ENCODE data around the gene NKRF. TPM values are rescaled to one million over a fixed set of nuclear protein-coding genes. Genes with fewer than 3 reads are reported as not detected.

Gene NKRF
- total RNA-seq, 1 donor from 2014 or later = 11.6 TPM

DNA sequence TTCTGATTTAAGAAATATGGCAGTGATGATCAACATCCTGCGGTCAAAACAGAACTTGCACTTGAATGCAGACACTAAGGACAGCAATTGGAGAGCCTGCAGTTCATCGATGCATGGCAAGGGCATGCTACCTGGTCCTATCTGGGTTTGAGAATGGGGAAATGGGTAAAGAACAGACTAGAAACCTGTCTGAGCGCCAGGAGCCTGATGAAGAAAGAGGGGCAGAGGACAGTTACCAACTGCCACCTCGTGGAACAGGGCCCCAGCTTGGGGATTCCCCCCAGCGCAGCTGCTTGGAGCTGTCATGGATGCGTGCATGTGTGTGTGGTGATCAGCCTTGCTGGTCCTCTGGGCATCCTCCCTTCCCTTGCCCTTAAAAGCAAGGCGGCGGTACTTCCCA, 30.2 kb upstream of the NKRF start:
- Mint-ChIP-seq H3K9me3 (peaks cover 19% of the 10 kb centered on the region), H3K27ac (no peak overlapping the region), H3K27me3 (ENCODE audit: low read depth) (no peaks in the 10 kb centered on the region), H3K4me1 (no peaks in the 10 kb centered on the region), H3K36me3 (peaks cover 33% of the 10 kb centered on the region), H3K4me3 (no peak overlapping the region)
- TF ChIP-seq, protein P1, sequence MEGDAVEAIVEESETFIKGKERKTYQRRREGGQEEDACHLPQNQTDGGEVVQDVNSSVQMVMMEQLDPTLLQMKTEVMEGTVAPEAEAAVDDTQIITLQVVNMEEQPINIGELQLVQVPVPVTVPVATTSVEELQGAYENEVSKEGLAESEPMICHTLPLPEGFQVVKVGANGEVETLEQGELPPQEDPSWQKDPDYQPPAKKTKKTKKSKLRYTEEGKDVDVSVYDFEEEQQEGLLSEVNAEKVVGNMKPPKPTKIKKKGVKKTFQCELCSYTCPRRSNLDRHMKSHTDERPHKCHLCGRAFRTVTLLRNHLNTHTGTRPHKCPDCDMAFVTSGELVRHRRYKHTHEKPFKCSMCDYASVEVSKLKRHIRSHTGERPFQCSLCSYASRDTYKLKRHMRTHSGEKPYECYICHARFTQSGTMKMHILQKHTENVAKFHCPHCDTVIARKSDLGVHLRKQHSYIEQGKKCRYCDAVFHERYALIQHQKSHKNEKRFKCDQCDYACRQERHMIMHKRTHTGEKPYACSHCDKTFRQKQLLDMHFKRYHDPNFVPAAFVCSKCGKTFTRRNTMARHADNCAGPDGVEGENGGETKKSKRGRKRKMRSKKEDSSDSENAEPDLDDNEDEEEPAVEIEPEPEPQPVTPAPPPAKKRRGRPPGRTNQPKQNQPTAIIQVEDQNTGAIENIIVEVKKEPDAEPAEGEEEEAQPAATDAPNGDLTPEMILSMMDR (IDR thresholded peaks at IDR 0.05; ENCODE audit: unreplicated experiment) = no peak
- no peak for DNase-seq (ENCODE audit: low spot score in 2 of 2, unreplicated experiment in 2 of 2)

DNA sequence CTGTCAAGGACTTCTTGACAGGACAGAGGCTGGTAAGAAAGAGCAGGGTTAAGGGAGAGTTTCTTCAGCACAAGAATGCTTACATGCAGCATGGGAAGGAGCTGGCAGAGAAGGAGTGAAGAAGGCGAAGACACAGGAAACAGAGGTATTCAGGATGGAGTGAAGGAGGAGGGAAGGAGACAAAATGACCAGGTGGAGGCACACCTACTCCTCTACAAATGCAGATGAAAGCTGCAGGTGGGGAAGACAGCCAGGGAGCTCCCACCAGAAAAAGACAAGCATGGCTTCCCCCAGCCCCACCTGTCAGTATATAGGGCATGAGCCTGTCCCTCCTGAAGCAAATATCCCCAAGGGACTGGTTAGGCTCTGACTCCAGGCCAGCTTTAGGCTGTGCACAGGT, 29.6 kb upstream of the NKRF start:
- no peak for DNase-seq (ENCODE audit: low spot score in 2 of 2, unreplicated experiment in 2 of 2)
- no peaks in the 10 kb centered on the region for H3K27me3 Mint-ChIP-seq (ENCODE audit: low read depth)

DNA sequence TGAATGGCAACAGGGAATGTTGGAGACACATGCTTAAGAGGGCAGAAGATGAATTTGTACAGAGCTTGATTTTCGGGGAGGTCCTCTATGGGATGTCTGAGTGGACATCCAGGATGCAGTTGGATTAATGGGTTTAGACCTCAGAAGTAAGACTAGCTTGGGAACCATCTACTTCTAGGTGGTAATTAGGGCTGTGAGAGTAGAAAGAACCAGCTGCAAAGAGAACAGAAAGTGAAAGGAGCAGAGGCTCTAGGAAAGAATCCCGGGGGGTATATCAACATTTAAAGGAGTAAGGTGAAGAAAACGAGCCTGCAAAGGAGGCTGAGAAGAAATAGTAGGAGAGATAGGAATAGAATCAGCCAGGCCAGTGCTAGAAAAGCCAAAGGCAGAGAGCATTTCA, 29.0 kb upstream of the NKRF start:
- Mint-ChIP-seq H3K4me3 (no peak overlapping the region), H3K27me3 (ENCODE audit: low read depth) (no peaks in the 10 kb centered on the region), H3K36me3 (peaks cover 30% of the 10 kb centered on the region), H3K4me1 (no peaks in the 10 kb centered on the region), H3K27ac (no peak overlapping the region), H3K9me3 (peaks cover 17% of the 10 kb centered on the region)
- DNase-seq (ENCODE audit: low spot score in 2 of 2, unreplicated experiment in 2 of 2) = no peak
- TF ChIP-seq, protein P1 (IDR thresholded peaks at IDR 0.05; ENCODE audit: unreplicated experiment) = no peak

More for the DNA sequence above, 29.6 kb upstream of the NKRF start:
- no peak overlapping the region for H3K27ac Mint-ChIP-seq
- TF ChIP-seq, protein P1 (IDR thresholded peaks at IDR 0.05; ENCODE audit: unreplicated experiment) = no peak
- H3K4me1 Mint-ChIP-seq = no peaks in the 10 kb centered on the region
- H3K9me3 Mint-ChIP-seq = peaks cover 17% of the 10 kb centered on the region
- H3K36me3 Mint-ChIP-seq = peaks cover 31% of the 10 kb centered on the region
- no peak overlapping the region for H3K4me3 Mint-ChIP-seq

DNA sequence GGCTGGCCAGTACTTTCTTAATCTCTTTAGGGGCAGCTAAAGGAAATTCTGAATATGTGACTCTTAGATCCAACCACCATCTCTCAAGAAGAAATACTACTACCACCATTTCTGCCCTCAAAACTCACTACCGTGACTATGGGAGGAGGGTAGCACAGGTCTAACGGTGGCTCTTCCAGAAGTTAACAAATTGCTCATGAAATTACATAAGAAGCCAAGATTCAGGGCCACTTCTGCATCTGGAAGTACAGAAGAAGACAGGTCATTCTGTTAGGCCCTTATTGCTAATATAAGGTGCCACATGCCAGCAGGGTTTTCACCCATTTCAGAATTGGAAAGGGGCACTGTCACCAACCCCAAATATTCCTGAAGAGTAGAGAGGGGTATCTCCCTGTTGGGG, 19.6 kb upstream of the NKRF start:
- Mint-ChIP-seq H3K27ac (no peak overlapping the region), H3K36me3 (peaks cover 21% of the 10 kb centered on the region), H3K9me3 (peaks cover 13% of the 10 kb centered on the region), H3K4me1 (peaks cover 6% of the 10 kb centered on the region), H3K27me3 (ENCODE audit: low read depth) (no peaks in the 10 kb centered on the region), H3K4me3 (no peak overlapping the region)
- TF ChIP-seq, protein P1 (IDR thresholded peaks at IDR 0.05; ENCODE audit: unreplicated experiment) = no peak
- DNase-seq (ENCODE audit: low spot score in 2 of 2, unreplicated experiment in 2 of 2) = no peak

GRCh38 chrX:119624951-119625668, 18.9 kb upstream of the NKRF start:
- TF ChIP-seq, protein P1 (IDR thresholded peaks at IDR 0.05; ENCODE audit: unreplicated experiment) = no peak
- DNase-seq (ENCODE audit: low spot score in 2 of 2, unreplicated experiment in 2 of 2) = no peak
- peaks cover 6% of the 10 kb centered on the region for H3K4me1 Mint-ChIP-seq
- no peak overlapping the region for H3K27ac Mint-ChIP-seq
- no peaks in the 10 kb centered on the region for H3K27me3 Mint-ChIP-seq (ENCODE audit: low read depth)
- no peak overlapping the region for H3K4me3 Mint-ChIP-seq
- H3K9me3 Mint-ChIP-seq = peaks cover 13% of the 10 kb centered on the region
- H3K36me3 Mint-ChIP-seq = peaks cover 19% of the 10 kb centered on the region

All from mesothelial cell of epicardium (in vitro differentiated cells).